ENCODE data around the gene WARS2. TPM values are rescaled to one million over a fixed set of nuclear protein-coding genes. Genes with fewer than 3 reads are reported as not detected.

Gene WARS2
- total RNA-seq, 1 donor from 2014 or later = 9.5 TPM

- no peak for TF ChIP-seq CTCF (IDR thresholded peaks at IDR 0.05; ENCODE audit: borderline replicate concordance)
- Histone ChIP-seq H3K36me3 (no peaks in the 10 kb centered on the region), H3K27me3 (ENCODE audit: low read depth) (no peaks in the 10 kb centered on the region), H3K4me1 (peaks cover 7% of the 10 kb centered on the region), H3K9me3 (replicated peaks) (no peaks in the 10 kb centered on the region), H3K4me3 (no peak overlapping the region), H3K27ac (replicated peaks) (no peak overlapping the region)
- intact Hi-C loops (cut with micrococcal nuclease) = no loop called here
- DNase-seq = no peak
Measured at GRCh38 chr1:119099775-119100174, 40.7 kb downstream of the WARS2 start.

GRCh38 chr1:119097380-119097779 lies 43.1 kb downstream of the WARS2 start:
- Histone ChIP-seq H3K36me3 (no peaks in the 10 kb centered on the region), H3K27ac (replicated peaks) (no peak overlapping the region), H3K4me3 (no peak overlapping the region), H3K4me1 (peaks cover 12% of the 10 kb centered on the region), H3K9me3 (replicated peaks) (no peaks in the 10 kb centered on the region), H3K27me3 (ENCODE audit: low read depth) (no peaks in the 10 kb centered on the region)
- no peak for DNase-seq
- no peak for TF ChIP-seq CTCF (IDR thresholded peaks at IDR 0.05; ENCODE audit: borderline replicate concordance)
- intact Hi-C loops (cut with micrococcal nuclease) = no loop called here

GRCh38 chr1:119093721-119094120 lies 46.7 kb downstream of the WARS2 start:
- H3K36me3 ChIP-seq = no peaks in the 10 kb centered on the region
- intact Hi-C loops (cut with micrococcal nuclease) = no loop called here
- peaks cover 13% of the 10 kb centered on the region for H3K4me1 ChIP-seq
- no peaks in the 10 kb centered on the region for H3K27me3 ChIP-seq (ENCODE audit: low read depth)
- DNase-seq = no peak
- no peak overlapping the region for H3K27ac ChIP-seq (replicated peaks)
- no peak for TF ChIP-seq CTCF (IDR thresholded peaks at IDR 0.05; ENCODE audit: borderline replicate concordance)
- H3K9me3 ChIP-seq (replicated peaks) = peaks cover 14% of the 10 kb centered on the region
- no peak overlapping the region for H3K4me3 ChIP-seq

GRCh38 chr1:119091618-119092017 lies 48.8 kb downstream of the WARS2 start:
- intact Hi-C loops (cut with micrococcal nuclease) = no loop called here

GRCh38 chr1:119090250-119090649 lies 50.2 kb downstream of the WARS2 start:
- Histone ChIP-seq H3K4me1 (peaks cover 15% of the 10 kb centered on the region), H3K4me3 (no peak overlapping the region), H3K27me3 (ENCODE audit: low read depth) (no peaks in the 10 kb centered on the region), H3K9me3 (replicated peaks) (peaks cover 14% of the 10 kb centered on the region), H3K36me3 (no peaks in the 10 kb centered on the region), H3K27ac (replicated peaks) (no peak overlapping the region)
- intact Hi-C loops (cut with micrococcal nuclease) = no loop called here
- no peak for DNase-seq
- TF ChIP-seq CTCF (IDR thresholded peaks at IDR 0.05; ENCODE audit: borderline replicate concordance) = no peak

More at GRCh38 chr1:119091618-119092017, 48.8 kb downstream of the WARS2 start:
- Histone ChIP-seq H3K9me3 (replicated peaks) (peaks cover 14% of the 10 kb centered on the region), H3K27me3 (ENCODE audit: low read depth) (no peaks in the 10 kb centered on the region), H3K36me3 (no peaks in the 10 kb centered on the region), H3K4me1 (peaks cover 15% of the 10 kb centered on the region), H3K27ac (replicated peaks) (no peak overlapping the region), H3K4me3 (no peak overlapping the region)
- DNase-seq = no peak
- no peak for TF ChIP-seq CTCF (IDR thresholded peaks at IDR 0.05; ENCODE audit: borderline replicate concordance)

GRCh38 chr1:119086830-119087229 lies 53.6 kb downstream of the WARS2 start:
- Histone ChIP-seq H3K4me1 (peaks cover 15% of the 10 kb centered on the region), H3K27me3 (ENCODE audit: low read depth) (no peaks in the 10 kb centered on the region), H3K36me3 (no peaks in the 10 kb centered on the region), H3K9me3 (replicated peaks) (peaks cover 14% of the 10 kb centered on the region), H3K4me3 (no peak overlapping the region), H3K27ac (replicated peaks) (no peak overlapping the region)
- intact Hi-C loops (cut with micrococcal nuclease) = no loop called here
- TF ChIP-seq CTCF (IDR thresholded peaks at IDR 0.05; ENCODE audit: borderline replicate concordance) = no peak
- no peak for DNase-seq
